Mesothelial cell of epicardium (in vitro differentiated cells): ENCODE measurements around the gene PTPRCAP. TPM values are rescaled to one million over a fixed set of nuclear protein-coding genes. Genes with fewer than 3 reads are reported as not detected.

Experiments
- DNase-seq, 2 experiments: peaks; one replicate each; pipeline ENCODE4 v3.0.0; 2021; ENCODE audit warnings: low spot score in 2 of 2; ENCODE audit not compliant: unreplicated experiment in 2 of 2
- H3K27ac Mint-ChIP-seq: 2 replicates; pipeline ENCODE4 v1.8.0; 2021; ENCODE audit warnings: mixed read lengths
- H3K27me3 Mint-ChIP-seq: 2 replicates; pipeline ENCODE4 v1.8.0; 2021; ENCODE audit warnings: low read depth, mixed read lengths
- H3K36me3 Mint-ChIP-seq: 2 replicates; pipeline ENCODE4 v1.8.0; 2021; ENCODE audit warnings: mixed read lengths
- H3K4me1 Mint-ChIP-seq: 2 replicates; pipeline ENCODE4 v1.8.0; 2021; ENCODE audit warnings: mixed read lengths
- H3K4me3 Mint-ChIP-seq: 2 replicates; pipeline ENCODE4 v1.8.0; 2021; ENCODE audit warnings: mild to moderate bottlenecking, moderate library complexity, mixed read lengths
- H3K9me3 Mint-ChIP-seq: 2 replicates; pipeline ENCODE4 v1.8.0; 2021; ENCODE audit warnings: mixed read lengths
- total RNA-seq: library from RNA; stranded (reverse); gene quantifications from 3 replicates; pipeline ENCODE4 v1.2.1, GENCODE V29; 2021
- TF ChIP-seq, protein P1 (sequence below): fragments of 200-600 bp; sonication (generic); IDR thresholded peaks from one replicate; pipeline ENCODE4 v1.5.0; 2021; ENCODE audit warnings: antibody characterized with exemption; ENCODE audit not compliant: unreplicated experiment

PTPRCAP gene
- total RNA-seq, 1 donor from 2014 or later = 1.8 TPM

DNA sequence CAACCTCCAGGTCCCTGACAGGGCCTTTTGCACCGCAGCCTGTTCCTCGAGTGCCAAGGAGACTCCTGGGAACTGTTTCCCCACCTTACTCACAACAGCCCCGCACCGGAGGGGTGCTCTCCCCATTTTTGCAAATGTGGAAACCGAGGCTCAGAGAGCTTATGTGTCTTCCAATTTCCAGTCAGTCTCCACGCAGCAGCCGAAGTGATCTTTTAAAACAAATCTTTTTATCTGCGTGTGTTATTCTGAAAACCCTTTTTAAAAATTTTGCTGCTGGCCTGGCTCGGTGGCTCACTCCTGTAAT, 32.0 kb upstream of the PTPRCAP start:
- no peaks in the 10 kb centered on the region for H3K27me3 Mint-ChIP-seq
- TF ChIP-seq, protein P1, sequence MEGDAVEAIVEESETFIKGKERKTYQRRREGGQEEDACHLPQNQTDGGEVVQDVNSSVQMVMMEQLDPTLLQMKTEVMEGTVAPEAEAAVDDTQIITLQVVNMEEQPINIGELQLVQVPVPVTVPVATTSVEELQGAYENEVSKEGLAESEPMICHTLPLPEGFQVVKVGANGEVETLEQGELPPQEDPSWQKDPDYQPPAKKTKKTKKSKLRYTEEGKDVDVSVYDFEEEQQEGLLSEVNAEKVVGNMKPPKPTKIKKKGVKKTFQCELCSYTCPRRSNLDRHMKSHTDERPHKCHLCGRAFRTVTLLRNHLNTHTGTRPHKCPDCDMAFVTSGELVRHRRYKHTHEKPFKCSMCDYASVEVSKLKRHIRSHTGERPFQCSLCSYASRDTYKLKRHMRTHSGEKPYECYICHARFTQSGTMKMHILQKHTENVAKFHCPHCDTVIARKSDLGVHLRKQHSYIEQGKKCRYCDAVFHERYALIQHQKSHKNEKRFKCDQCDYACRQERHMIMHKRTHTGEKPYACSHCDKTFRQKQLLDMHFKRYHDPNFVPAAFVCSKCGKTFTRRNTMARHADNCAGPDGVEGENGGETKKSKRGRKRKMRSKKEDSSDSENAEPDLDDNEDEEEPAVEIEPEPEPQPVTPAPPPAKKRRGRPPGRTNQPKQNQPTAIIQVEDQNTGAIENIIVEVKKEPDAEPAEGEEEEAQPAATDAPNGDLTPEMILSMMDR = no peak
- peaks cover 18% of the 10 kb centered on the region for H3K4me1 Mint-ChIP-seq
- no peaks in the 10 kb centered on the region for H3K9me3 Mint-ChIP-seq
- DNase-seq = no peak
- H3K4me3 Mint-ChIP-seq = peak overlapping the region; percentile 87
- H3K27ac Mint-ChIP-seq = peak overlapping the region; percentile 89
- H3K36me3 Mint-ChIP-seq = no peaks in the 10 kb centered on the region

DNA sequence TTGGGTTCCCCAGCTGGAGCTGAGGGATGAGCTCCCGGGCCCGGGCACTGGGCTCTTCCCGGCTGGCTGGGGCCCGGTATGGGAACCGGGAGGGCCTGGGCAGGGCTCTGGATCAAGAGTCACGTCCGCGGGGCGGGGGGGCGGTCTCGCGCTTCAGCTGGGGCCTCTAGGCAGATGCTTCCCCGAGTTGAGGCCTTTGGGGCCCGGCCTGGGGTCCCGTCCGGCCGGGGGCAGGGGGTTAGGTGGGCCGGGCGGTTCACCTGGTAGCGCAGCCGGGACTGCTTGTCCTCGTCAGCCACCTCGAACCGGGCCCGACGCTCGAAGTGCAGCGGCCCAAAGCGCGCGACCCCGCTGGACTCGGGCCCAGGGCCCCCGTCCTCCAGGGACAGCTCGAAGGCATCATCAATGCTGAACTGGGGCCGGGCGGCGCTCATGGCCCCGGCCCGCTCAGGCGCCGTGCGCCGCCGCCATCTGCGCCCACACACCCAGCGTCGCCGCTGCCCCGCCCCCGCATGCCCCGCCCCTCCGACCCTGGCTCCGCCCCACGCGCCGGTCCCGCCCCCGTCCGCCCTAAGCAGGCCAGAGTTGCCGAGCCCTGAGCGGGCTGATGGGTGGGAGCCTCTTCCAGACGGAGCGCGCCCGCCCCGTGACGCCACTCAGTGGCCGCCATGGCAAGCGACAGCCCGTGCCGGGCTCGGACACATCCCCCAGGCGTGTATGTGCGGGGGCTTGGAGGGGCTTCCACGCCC, 31.5 kb upstream of the PTPRCAP start, which contains the start of gene TMEM134:
TSS of gene TMEM134 (minus strand) at position 493 of the 749 bp plus-strand sequence. CDS start at position 434, 59 bp downstream.
- TF ChIP-seq, protein P1 = no peak

DNA sequence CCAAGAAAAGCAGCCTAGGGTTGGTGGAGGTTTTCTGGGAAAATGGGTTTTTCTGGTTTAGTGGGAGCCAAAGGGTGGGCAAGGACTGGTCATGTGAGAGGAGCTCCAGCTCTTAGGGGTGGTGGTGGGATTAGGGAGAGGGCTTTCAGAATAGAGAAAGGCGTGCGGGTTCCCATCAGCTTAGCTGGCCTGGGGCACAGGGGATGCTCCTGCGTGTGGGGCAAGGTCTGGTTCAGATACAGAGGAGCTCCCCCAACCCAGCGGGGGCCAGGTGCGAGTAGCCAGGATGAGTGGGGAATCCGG, 30.9 kb upstream of the PTPRCAP start:
- no peak for DNase-seq
- no peaks in the 10 kb centered on the region for H3K27me3 Mint-ChIP-seq
- H3K4me3 Mint-ChIP-seq = peak overlapping the region; percentile 87
- H3K9me3 Mint-ChIP-seq = no peaks in the 10 kb centered on the region
- TF ChIP-seq, protein P1 = no peak
- H3K36me3 Mint-ChIP-seq = no peaks in the 10 kb centered on the region
- peak overlapping the region; percentile 90 for H3K27ac Mint-ChIP-seq
- H3K4me1 Mint-ChIP-seq = peaks cover 23% of the 10 kb centered on the region

More for the DNA sequence above, 31.5 kb upstream of the PTPRCAP start, which contains the start of gene TMEM134:
- Mint-ChIP-seq H3K27me3 (no peaks in the 10 kb centered on the region), H3K27ac (peak within 1 kb of the TSS; percentile 90), H3K9me3 (no peaks in the 10 kb centered on the region), H3K4me3 (peak within 1 kb of the TSS; percentile 87), H3K4me1 (peaks cover 23% of the 10 kb centered on the region), H3K36me3 (no peaks in the 10 kb centered on the region)
- DNase-seq = peak; percentile 89 to 92

DNA sequence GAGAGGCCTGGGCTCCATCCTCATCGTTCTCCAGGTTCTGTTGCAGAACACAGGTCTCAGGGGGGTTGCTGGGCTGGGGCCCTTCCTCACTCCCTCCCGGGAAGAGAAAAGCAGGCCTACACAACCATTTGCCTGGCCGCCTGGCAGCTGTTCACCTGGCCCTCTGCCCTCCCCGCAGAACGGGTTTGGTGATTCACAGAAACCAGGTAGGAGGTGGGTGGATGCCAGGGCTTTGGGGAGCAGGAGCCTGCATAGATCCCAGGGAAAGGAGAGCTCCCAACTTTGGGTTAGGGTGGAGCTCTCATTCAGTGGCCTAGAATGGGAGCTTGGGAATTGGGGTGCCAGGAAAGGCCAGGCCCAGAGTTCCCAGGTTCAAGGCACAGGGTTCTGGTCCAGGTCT, 30.6 kb upstream of the PTPRCAP start:
- no peaks in the 10 kb centered on the region for H3K27me3 Mint-ChIP-seq
- TF ChIP-seq, protein P1 = no peak
- H3K4me1 Mint-ChIP-seq = peaks cover 23% of the 10 kb centered on the region
- no peaks in the 10 kb centered on the region for H3K9me3 Mint-ChIP-seq
- no peak for DNase-seq
- H3K36me3 Mint-ChIP-seq = no peaks in the 10 kb centered on the region
- peak overlapping the region; percentile 87 for H3K4me3 Mint-ChIP-seq
- peak overlapping the region; percentile 90 for H3K27ac Mint-ChIP-seq

DNA sequence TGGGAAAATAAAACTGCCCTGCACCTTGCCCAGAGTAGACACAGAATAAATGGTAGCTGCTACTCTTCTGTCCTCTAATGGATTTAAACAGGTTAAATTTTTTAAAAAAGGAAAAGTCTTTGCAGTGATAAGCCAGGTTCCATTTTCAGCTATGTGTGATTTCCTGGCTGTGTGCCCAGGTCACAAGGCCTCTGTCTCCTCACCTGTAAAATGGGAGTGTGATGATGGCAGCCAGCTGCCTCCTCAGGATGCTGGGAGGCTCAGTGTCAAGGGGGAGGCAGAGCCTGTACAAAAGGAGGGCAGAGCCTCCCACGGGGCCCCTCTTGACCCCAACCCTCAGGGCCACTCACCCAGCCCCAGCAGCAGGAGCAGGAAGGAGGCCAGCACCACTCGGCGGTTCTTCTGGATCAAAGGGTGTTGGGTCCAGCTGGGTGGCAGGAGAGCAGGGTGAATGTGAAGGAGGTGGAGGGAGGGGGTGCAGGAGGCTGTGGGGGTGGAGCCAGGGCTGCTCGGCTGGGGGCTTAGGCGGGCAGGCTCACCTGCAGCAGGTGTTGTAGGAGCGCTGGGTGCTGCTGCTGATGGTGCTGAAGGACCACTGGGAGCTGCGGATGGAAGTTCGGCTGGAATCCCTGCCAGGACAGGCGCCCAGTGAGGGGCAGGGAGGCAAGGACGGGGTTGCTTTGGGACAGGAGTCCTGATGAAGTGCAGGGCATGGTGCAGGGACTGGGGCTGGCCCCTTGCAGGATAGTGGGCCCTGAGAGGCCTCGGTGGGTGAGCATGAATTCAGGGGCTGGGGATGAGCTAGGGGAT, 29.7 kb upstream of the PTPRCAP start:
- DNase-seq = no peak
- Mint-ChIP-seq H3K27ac (peak overlapping the region; percentile 90), H3K36me3 (no peaks in the 10 kb centered on the region), H3K4me1 (peaks cover 23% of the 10 kb centered on the region), H3K4me3 (peak overlapping the region; percentile 87), H3K27me3 (no peaks in the 10 kb centered on the region), H3K9me3 (no peaks in the 10 kb centered on the region)
- TF ChIP-seq, protein P1 = no peak
